Prostate gland (tissue), 2 donors: ENCODE results near the gene RING1. TPM values are rescaled to one million over a fixed set of nuclear protein-coding genes. Genes with fewer than 3 reads are reported as not detected.

Experiments
- DNase-seq: peaks from one replicate; pipeline ENCODE4 v3.0.0-alpha.2; 2019; ENCODE audit warnings: low spot score
- H3K27ac ChIP-seq, 2 donors: fragments of 200-600 bp; sonication (generic); 2 replicates each; pipeline ENCODE4 v1.5.1; 2017 to 2019
- H3K27me3 ChIP-seq: fragments of 200-600 bp; sonication (generic); replicated peaks from 2 replicates; pipeline ENCODE4 v1.5.1; 2019; ENCODE audit not compliant: insufficient read depth
- H3K36me3 ChIP-seq, 2 donors: fragments of 200-600 bp; sonication (generic); 1 replicate in 1 of 2; 2 replicates in 1 of 2; pipeline versions ENCODE4 v1.5.1 to v1.8.1; 2017 to 2019
- H3K4me1 ChIP-seq: fragments of 200-600 bp; sonication (generic); replicated peaks from 2 replicates; pipeline ENCODE4 v1.5.1; 2019
- H3K4me3 ChIP-seq, 2 donors: fragments of 200-600 bp; sonication (generic); 2 replicates each; pipeline ENCODE4 v1.5.1; 2017 to 2019
- H3K9me3 ChIP-seq: fragments of 200-600 bp; sonication (generic); 2 replicates; pipeline ENCODE4 v1.5.1; 2017
- POLR2A ChIP-seq: fragments of 450-650 bp; IDR thresholded peaks from one replicate; pipeline ENCODE4 v1.6.1; 2016; ENCODE audit warnings: antibody characterized with exemption, mild to moderate bottlenecking
- POLR2AphosphoS5 ChIP-seq: sonication (generic); formaldehyde crosslinking; IDR thresholded peaks from one replicate; pipeline ENCODE4 v1.6.1; 2017; ENCODE audit warnings: antibody characterized with exemption
- WGBS: methylation state at CpG from one replicate; pipeline ENCODE4 v1.1.5; 2018; 5-methylcytosine and 5-hydroxymethylcytosine counted together
- intact Hi-C: fragments of 100-400 bp; cut with DNase I; formaldehyde crosslinking; loops from one replicate; pipeline ENCODE4 v1.14.2; 2022
- microRNA counts, 2 donors: library from miRNA; unstranded; fragments of <30 nt; microRNA quantifications; one replicate each; lab custom pipeline; 2016 to 2017
- microRNA-seq: library from miRNA; unstranded; fragments of <30 nt; microRNA quantifications from one replicate; pipeline ENCODE4, GENCODE V29; 2016
- small RNA-seq, 2 donors: library from RNA; depleted of rRNA; stranded (forward); fragments of <200 nt; gene quantifications; one replicate each; pipeline ENCODE3, GENCODE V24; 2016
- total RNA-seq, 2 donors: library from RNA; depleted of rRNA; stranded (reverse); fragments of >200 nt; gene quantifications; one replicate each; pipeline ENCODE4 v1.1.0, GENCODE V29; 2016
- TF ChIP-seq, protein P1 (sequence below), 4 experiments: fragments of 200-600 bp in 2 of 4; fragments of 450-650 bp in 2 of 4; sonication (generic) in 2 of 4; IDR thresholded peaks; 1 replicate in 3 of 4; 2 replicates in 1 of 4; pipeline ENCODE4 v1.5.1; 2016 to 2019; ENCODE audit warnings: antibody characterized with exemption in 4 of 4, mild to moderate bottlenecking in 2 of 4, moderate library complexity in 2 of 4

The RING1 gene
- total RNA-seq, 2 donors from 2014 or later: 23.9 to 30.8 TPM

DNA sequence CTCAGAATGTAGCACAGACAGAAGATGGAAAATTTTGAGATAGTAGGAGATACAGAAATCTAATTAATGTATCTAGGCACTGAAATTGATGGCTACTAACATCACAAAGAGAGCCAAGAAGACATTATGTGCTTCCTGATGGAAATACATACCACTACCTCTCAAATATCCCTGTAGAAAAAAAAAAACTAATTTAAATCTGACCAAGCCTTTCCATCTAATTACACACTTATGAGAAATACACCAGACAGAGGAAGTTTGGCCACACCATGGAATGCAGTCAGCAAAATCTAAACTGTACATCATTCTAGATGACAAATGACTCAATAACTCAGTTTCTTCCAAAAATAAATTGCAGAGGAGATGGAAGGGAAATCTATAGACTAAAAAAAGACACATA, 44.5 kb downstream of the RING1 start:
- TF ChIP-seq POLR2A: no peak
- H3K36me3 ChIP-seq: no peaks in the 10 kb centered on the region
- no peak overlapping the region for H3K4me3 ChIP-seq
- H3K27me3 ChIP-seq: no peaks in the 10 kb centered on the region
- no peaks in the 10 kb centered on the region for H3K4me1 ChIP-seq
- H3K27ac ChIP-seq: no peak overlapping the region
- H3K9me3 ChIP-seq: no peaks in the 10 kb centered on the region
- DNase-seq: no peak
- intact Hi-C loops: no loop called here

DNA sequence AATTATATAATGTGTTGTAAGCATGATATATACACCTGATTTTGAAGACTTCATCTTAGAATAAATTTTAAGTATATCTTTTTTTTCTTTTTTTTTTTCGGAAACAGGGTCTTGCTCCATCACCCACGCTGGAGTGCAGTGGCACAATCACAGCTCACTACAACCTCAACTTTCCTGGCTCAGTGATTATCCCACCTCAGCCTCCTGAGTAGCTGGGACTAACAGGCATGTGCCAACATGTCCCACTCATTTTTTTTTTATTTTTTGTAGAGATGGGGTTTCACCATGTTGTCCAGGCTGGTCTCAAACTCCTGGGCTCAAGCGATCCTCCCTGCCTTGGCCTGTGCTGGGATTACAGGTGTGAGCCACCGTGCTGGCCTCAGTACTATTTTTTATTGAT, 46.3 kb downstream of the RING1 start:
- no peak overlapping the region for H3K27ac ChIP-seq
- H3K9me3 ChIP-seq: no peaks in the 10 kb centered on the region
- intact Hi-C loops: no loop called here
- no peak for TF ChIP-seq POLR2AphosphoS5
- TF ChIP-seq POLR2A: no peak
- TF ChIP-seq, protein P1, sequence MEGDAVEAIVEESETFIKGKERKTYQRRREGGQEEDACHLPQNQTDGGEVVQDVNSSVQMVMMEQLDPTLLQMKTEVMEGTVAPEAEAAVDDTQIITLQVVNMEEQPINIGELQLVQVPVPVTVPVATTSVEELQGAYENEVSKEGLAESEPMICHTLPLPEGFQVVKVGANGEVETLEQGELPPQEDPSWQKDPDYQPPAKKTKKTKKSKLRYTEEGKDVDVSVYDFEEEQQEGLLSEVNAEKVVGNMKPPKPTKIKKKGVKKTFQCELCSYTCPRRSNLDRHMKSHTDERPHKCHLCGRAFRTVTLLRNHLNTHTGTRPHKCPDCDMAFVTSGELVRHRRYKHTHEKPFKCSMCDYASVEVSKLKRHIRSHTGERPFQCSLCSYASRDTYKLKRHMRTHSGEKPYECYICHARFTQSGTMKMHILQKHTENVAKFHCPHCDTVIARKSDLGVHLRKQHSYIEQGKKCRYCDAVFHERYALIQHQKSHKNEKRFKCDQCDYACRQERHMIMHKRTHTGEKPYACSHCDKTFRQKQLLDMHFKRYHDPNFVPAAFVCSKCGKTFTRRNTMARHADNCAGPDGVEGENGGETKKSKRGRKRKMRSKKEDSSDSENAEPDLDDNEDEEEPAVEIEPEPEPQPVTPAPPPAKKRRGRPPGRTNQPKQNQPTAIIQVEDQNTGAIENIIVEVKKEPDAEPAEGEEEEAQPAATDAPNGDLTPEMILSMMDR (IDR thresholded peaks at IDR 0.05): no peak
- H3K4me1 ChIP-seq: no peaks in the 10 kb centered on the region
- H3K27me3 ChIP-seq: no peaks in the 10 kb centered on the region
- H3K4me3 ChIP-seq: no peak overlapping the region
- WGBS: 90% methylated on average over 4 of the region's 4 CpGs
- no peak for DNase-seq
- H3K36me3 ChIP-seq: no peaks in the 10 kb centered on the region

DNA sequence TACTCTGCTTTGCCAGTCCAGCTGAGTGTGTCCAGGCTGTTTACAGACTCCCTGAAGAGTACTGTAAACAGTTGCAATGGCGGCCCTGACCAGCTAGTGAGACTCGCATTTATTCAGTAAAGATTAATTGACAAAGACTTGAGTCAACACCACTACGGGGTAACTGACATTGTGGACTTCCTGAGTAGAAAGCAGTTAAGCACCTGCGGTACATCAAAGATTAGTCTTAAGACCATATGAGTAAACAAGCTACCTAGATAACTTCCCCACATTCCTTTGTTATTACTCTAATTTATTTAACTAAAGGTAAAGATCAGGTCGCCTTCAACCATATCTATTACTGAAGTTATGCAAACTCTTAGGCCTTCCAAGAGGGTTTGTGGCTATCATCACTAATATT, 50.7 kb downstream of the RING1 start:
- no peaks in the 10 kb centered on the region for H3K4me1 ChIP-seq
- TF ChIP-seq, protein P1 (IDR thresholded peaks at IDR 0.05): no peak
- no peak for TF ChIP-seq POLR2AphosphoS5
- no peak for TF ChIP-seq POLR2A
- no peak overlapping the region for H3K27ac ChIP-seq
- intact Hi-C loops: no loop called here
- no peak for DNase-seq
- H3K27me3 ChIP-seq: no peaks in the 10 kb centered on the region
- WGBS: 81% methylated on average over 5 of the region's 5 CpGs
- H3K36me3 ChIP-seq: no peaks in the 10 kb centered on the region
- H3K4me3 ChIP-seq: no peak overlapping the region
- H3K9me3 ChIP-seq: no peaks in the 10 kb centered on the region

MicroRNAs encoded within 50 kb of the gene (microRNA counts, 767-probe panel; counts per million panel counts)
- microRNA hsa-miR-219-1-3p (lab: Ali Mortazavi, UCI): 0 to 431 counts per million in 2 donors
- 0 to 431 counts per million in 2 donors for microRNA hsa-miR-219-5p (lab: Ali Mortazavi, UCI)

Small RNAs within 50 kb of the gene (microRNA-seq; reads per million reads assigned to microRNA genes)
- gene MIR219A1: 1.4 reads per million, percentile 17 among the genes with 10 or more reads in this experiment

Small RNAs within 50 kb of the gene (small RNA-seq; reads per million reads assigned to genes)
- gene MIR219A1: 2.4 to 2.8 reads per million in 2 donors
- gene RNY4P10: 0.09 to 1.5 reads per million in 2 donors

Other genes with a start within 250 kb of the RING1 start
- gene BRD2, start 239.9 kb upstream of the RING1 start, total RNA-seq: 100 to 1,000 TPM; 153 to 252 TPM
- 10 to 100 TPM in 1 of 2 donors, 1 to 10 TPM in 1; 7.2 to 14.6 TPM for gene HLA-DOA, start 198.9 kb upstream of the RING1 start, total RNA-seq
- gene HLA-DPA1, start 134.9 kb upstream of the RING1 start, total RNA-seq: 10 to 100 TPM; 69.5 to 73.7 TPM
- 10 to 100 TPM; 51.6 to 57.5 TPM for gene HLA-DPB1, start 132.5 kb upstream of the RING1 start, total RNA-seq
- 1 to 10 TPM in 1 of 2 donors, under 1 TPM in 1; 0.91 to 3.6 TPM for gene COL11A2, start 16.0 kb upstream of the RING1 start, total RNA-seq
- gene RXRB, start 7.8 kb upstream of the RING1 start, total RNA-seq: 10 to 100 TPM; 30.6 to 40.5 TPM
- gene SLC39A7, start 7.6 kb upstream of the RING1 start, total RNA-seq: 100 to 1,000 TPM; 109 to 182 TPM
- gene HSD17B8, start 3.8 kb upstream of the RING1 start, total RNA-seq: 10 to 100 TPM; 21.9 to 43.7 TPM
- 10 to 100 TPM; 42.2 to 55.0 TPM for gene VPS52, start 63.4 kb downstream of the RING1 start, total RNA-seq
- gene RPS18, start 63.6 kb downstream of the RING1 start, total RNA-seq: 1,000 to 10,000 TPM; 1,990 to 4,594 TPM
- gene B3GALT4, start 68.6 kb downstream of the RING1 start, total RNA-seq: 10 to 100 TPM; 15.8 to 21.4 TPM
- gene WDR46, start 80.7 kb downstream of the RING1 start, total RNA-seq: 10 to 100 TPM; 41.3 to 47.2 TPM
- gene PFDN6, start 81.1 kb downstream of the RING1 start, total RNA-seq: 10 to 100 TPM; 24.1 to 59.7 TPM
- 100 to 1,000 TPM in 1 of 2 donors, 10 to 100 TPM in 1; 98.7 to 107 TPM for gene RGL2, start 90.4 kb downstream of the RING1 start, total RNA-seq
- 100 to 1,000 TPM; 190 to 192 TPM for gene TAPBP, start 105.6 kb downstream of the RING1 start, total RNA-seq
- gene ZBTB22, start 109.2 kb downstream of the RING1 start, total RNA-seq: 10 to 100 TPM; 25.1 to 27.5 TPM
- gene DAXX, start 114.5 kb downstream of the RING1 start, total RNA-seq: 10 to 100 TPM; 52.8 to 75.1 TPM
- 1 to 10 TPM; 5.8 to 6.5 TPM for gene KIFC1, start 183.3 kb downstream of the RING1 start, total RNA-seq
- gene PHF1, start 202.5 kb downstream of the RING1 start, total RNA-seq: 100 to 1,000 TPM in 1 of 2 donors, 10 to 100 TPM in 1; 98.2 to 132 TPM
- 100 to 1,000 TPM; 189 to 260 TPM for gene CUTA, start 209.6 kb downstream of the RING1 start, total RNA-seq
- 10 to 100 TPM in 1 of 2 donors, 1 to 10 TPM in 1; 6.1 to 24.8 TPM for gene SYNGAP1, start 211.6 kb downstream of the RING1 start, total RNA-seq
- 1 to 10 TPM; 3.5 to 8.9 TPM for gene ZBTB9, start 246.1 kb downstream of the RING1 start, total RNA-seq